Cerebellar cortex (tissue), 1 donor: Measurements from ENCODE around the gene NUS1.
"Not testable (repeated sequence)": the region's sequence is repeated elsewhere in the genome, so short reads cannot be mapped to it uniquely, and the experiment has no call there.

Source experiments
- DNase-seq: peaks from one replicate; pipeline ENCODE4 v3.0.0-alpha.2; 2015; ENCODE audit warnings: low spot score

Gene NUS1

DNA sequence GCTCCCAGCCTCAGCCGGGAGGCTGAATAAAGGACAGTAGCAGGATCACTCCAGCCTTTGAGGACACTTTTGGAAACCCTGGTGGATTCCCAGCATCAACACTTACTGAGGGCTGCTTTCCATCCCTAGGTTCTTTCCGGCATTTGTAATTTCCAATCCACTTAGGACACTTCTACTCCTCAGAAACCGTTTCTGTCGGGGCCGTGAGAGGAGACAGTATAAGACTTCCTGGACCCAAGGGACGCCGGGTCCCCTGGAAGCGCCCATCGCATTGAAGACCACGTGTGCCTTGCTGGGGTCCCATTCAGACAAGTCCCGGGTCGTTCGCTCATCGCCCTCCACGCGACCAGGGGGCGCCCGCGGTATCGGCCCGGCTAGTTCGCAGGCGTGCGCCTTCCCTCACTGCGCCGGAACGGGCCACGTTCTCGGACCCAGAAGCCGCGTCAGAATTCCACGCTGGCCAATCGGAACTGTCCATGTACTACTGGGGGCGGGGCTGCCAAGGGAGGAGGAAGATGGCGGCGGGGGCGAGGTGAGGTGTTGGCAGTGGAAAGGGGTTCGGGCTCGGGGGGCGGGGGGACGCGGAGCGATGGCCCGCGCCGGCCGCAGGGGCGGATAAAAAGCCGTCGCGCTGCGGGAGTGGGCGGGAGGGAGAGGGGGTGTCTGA, at the start of gene NUS1:
Gene NUS1 (plus strand): TSS at position 479 of the 667 bp plus-strand sequence. CDS start 202 bp downstream, outside the sequence.
- DNase-seq, result peak; percentile 98

- DNase-seq, result no peak
These were observed 47.7 kb upstream of the NUS1 start for GRCh38 chr6:117627533-117627932.

DNA sequence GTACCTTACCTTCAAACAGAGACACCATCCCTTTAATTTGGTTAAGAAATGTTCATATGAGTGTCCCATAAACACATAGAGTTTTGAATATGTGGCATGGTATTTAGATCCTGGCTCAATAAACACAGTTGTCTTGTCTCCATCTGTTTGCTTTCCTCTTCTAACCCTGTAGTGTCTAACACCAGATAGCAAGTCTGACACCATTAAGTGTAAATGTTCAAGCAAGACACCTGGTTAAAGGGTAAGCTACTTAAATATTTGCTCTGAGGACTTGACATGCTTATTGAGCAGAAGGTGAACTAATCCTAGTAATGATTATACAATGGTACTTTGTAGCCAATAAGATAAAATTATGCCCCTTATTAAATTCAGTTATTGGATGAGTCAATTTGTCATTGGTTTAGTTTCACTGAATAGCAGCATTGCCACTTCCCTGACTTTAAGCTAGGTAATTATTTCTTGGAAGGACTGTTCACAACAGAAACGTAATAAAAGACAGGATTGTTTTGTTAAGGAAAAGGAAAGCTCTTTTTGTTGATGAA, 46.1 kb upstream of the NUS1 start:
- no peak for DNase-seq

DNA sequence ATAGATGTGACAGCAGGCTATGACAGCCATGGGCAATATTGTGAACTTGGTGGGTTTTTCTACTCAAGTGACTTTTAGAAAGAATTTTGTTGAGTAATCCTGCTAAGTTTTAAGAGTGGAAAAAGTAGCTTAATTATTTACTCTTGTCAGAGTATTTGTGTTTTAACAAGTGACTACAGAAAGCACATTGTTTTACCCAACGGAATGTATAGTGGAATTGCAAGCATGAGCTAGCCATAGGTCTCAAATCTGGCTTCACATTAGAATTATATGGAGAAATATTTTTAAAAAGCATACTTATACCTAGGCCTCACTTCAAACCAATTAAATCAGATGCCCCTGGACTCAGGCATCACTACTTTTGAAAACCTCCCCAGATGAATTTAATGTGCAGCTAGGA, 37.5 kb upstream of the NUS1 start:
- no peak for DNase-seq

DNA sequence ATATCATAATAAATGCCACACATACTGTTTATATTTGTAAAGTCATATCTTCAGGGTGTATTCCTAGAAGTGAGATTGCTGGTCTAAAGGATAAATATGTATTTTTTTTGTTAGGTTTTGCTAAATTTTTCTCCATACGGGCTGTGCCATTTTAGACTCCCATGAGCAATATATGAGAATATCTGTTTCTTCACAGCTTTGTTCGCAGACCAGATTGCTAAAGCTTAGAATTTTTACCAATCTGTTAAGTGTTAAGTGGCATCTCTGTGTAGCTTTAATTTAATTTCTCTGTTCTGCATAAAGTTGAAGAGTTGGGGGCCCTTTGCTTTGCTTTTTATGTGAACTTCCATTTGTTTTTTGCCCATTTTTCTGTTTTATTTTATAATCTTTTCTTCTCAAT, 32.3 kb upstream of the NUS1 start:
- no peak for DNase-seq

DNA sequence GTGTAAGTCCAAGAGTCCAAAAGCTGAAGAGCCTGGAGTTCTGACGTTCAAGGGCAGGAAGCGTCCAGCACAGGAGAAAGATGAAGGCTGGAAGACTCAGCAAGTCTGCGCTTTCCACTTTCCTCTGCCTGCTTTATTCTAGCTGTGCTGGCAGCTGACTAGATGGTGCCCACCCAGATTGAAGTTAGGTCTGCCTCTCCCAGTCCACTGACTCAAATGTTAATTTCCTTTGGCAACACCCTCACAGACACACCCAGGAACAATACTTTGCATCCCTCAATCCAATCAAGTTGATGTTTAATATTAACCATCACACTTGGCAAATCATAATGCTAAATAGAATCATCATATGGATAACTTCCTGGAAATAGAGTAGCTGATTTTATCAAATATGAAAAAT, 23.3 kb upstream of the NUS1 start:
- not testable (repeated sequence) for DNase-seq

DNA sequence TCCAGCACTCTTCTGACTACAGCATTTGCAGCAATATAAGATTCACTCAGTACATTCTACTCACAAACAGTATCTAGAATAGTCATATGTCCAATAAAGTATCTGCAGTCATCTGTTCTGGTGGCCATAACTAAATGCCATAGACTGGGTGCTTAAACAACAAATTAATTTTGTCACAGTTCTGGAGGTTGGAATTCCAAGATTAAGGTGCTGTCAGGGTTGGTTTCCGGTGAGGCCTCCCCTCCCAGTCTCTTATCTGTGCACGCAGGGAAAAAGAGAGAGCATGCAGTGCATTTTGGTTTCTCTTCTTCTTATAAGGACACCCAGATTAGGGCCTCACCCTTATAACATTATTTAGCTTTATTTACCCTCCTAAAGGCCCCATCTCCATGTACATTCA, 21.3 kb upstream of the NUS1 start:
- DNase-seq, result no peak

GRCh38 chr6:117655380-117655779, 19.9 kb upstream of the NUS1 start:
- no peak for DNase-seq

DNA sequence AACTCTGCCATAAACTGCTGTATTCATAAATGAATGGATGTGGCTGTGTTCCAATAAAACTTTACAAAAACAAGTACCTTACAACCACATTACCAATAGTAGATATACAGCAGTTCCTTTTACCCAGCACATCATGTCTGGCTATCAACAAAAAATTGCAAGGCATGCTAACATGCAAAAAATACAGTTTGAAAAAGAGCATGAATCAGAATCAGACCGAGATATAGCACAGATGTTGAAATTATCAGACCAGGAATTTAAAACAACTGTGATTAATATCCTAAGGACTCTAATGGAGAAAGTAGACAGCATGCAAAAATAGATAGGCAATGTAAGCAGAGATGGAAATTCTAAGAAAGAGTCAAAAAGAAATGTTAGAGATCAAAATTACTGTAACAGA, 8.4 kb upstream of the NUS1 start:
- no peak for DNase-seq

GRCh38 chr6:117668736-117669135, 6.5 kb upstream of the NUS1 start:
- no peak for DNase-seq

DNA sequence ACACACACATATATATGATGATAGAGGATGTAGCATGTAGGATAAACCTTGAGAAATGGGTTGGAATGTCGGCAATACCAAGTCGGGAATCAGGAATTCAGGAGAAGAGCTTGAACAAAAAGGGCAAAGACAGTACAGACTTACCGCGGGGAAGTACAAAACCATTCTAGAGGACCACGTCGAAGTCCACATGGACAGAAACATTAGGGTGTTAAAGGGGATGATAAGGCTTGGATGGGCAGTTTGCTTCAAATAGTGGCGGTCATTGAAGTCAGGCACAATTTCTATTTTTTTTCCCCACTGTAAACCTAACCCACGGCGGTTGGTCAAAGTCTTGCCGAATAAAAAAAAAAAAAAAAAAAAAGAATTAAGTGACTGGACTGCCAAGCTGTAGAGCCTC, 766 bp upstream of the NUS1 start:
- no peak for DNase-seq

DNA sequence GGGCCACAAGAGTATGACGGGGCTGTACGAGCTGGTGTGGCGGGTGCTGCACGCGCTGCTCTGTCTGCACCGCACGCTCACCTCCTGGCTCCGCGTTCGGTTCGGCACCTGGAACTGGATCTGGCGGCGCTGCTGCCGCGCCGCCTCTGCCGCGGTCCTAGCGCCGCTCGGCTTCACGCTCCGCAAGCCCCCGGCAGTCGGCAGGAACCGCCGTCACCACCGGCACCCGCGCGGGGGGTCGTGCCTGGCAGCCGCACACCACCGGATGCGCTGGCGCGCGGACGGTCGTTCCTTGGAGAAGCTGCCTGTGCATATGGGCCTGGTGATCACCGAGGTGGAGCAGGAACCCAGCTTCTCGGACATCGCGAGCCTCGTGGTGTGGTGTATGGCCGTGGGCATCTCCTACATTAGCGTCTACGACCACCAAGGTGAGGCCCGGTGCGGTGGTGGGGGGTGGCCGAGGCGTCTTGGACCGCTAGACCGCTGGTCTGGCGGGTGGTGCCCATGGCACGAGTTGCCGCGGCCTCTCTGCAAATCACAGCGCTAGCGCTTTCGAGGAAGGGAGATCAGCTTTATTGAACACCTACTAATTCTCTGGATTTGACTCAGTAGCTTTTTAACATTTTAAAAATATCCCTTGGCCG, 511 bp downstream of the NUS1 start:
- DNase-seq, result not testable (repeated sequence)

DNA sequence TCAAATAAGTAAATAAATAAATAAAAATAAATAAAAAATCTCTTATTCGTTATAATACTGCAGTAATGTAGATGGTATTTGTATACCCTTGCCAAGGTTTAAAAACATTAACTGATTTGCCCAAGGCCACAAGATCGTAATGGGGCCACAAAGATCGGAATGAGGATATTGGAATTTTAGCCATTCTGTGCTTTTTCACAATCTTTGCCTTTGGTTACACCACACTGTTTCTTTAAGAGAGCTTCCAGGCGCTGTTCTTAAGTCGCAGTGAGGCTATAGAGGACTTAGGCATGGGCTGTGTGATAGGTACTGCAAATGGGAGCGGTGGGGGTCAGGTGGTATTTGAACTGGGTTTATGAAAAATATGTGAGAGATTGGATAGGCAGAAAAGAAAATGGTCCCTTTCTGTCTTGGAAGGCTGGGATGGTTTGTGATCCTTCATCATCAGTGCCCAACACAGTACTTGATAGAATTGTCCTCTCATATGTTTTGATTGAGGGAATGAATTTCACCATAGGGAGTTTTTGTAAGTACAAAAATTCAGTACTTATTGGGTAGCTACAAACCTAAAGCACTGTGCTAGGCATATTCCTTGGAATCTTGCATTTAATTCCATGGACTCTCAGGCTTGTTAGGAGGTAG, 1.4 kb downstream of the NUS1 start:
- no peak for DNase-seq

DNA sequence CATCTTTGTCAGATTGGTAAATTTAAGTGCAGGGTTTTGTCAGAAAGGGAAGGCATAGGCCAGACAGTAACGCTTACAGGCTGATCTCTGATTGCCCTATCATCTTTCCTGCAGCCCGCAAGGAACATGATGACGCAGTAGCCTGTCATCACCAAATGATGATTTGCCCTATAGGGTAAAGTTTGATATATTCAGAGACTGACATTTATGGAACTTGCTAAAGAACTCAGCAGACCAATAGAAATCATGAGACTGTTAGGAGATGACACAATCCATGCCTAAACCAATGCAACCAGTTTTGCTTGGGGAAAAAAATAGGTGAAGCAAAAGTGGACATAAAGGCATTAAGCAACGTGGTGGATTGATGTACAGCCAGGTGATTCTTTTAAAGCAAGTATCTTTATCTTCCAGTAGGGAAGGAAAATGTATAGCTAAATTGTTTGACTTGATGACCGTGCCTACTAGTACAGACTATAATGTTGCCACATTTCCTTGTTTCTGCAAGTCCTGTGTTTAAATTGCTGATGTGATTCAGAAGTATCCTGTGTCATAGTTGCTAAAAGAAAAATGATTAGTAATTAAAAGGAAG, 2.4 kb downstream of the NUS1 start:
- no peak for DNase-seq

GRCh38 chr6:117681162-117681741, 6.0 kb downstream of the NUS1 start:
- no peak for DNase-seq

- DNase-seq, result no peak
These were observed 9.5 kb downstream of the NUS1 start for GRCh38 chr6:117684749-117685148.

DNA sequence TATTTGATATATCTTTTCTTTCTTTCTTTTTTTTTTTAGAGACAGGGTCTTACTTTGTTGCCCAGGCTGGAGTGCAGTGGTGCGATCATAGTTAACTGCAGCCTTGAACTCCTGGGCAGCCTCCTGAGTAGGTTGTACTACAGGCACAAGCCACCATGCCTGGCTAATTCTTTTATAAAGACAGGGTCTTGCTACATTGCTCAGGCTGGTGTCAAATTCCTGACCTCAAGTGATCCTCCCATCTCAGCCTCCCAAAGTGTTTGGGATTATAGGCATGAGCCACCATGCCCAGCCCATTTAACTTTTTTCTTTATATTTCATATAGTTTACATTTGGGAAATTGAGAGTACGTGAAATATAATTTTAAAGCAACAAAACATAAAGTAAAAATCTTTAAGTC, 10.1 kb downstream of the NUS1 start:
- no peak for DNase-seq

DNA sequence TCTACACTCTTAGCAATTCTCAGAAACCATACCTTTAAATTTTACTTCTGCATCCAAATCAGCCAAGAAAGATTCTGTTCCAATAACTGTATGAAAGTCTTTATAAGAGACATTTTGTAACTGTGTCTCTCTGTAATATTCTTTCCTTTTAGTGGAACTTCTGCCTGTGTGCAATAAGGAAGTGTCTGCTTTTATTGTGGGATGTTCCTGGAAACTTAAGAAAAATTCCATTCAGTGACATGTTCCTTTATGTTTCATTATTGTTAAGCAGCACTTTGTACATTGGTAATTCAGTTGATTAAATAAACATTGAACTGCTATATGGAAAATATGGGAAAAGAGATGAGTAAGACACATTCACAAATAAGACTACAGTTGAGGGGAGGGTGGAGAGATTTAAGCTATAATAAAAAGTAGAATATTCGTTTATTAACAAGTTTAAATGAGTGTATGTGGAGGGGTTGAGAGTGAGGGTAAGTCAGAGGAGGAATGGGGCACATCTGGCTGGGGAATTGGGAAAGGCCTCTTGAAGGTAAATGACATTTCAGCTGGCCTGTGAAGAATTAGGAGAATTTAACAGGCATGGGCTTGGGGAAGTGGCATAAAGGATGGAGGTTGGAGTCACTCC, 11.9 kb downstream of the NUS1 start:
- no peak for DNase-seq

- not testable (repeated sequence) for DNase-seq
These were observed 14.3 kb downstream of the NUS1 start for GRCh38 chr6:117689584-117689983.

- DNase-seq, result no peak
These were observed 31.2 kb downstream of the NUS1 start for GRCh38 chr6:117706504-117706903.

DNA sequence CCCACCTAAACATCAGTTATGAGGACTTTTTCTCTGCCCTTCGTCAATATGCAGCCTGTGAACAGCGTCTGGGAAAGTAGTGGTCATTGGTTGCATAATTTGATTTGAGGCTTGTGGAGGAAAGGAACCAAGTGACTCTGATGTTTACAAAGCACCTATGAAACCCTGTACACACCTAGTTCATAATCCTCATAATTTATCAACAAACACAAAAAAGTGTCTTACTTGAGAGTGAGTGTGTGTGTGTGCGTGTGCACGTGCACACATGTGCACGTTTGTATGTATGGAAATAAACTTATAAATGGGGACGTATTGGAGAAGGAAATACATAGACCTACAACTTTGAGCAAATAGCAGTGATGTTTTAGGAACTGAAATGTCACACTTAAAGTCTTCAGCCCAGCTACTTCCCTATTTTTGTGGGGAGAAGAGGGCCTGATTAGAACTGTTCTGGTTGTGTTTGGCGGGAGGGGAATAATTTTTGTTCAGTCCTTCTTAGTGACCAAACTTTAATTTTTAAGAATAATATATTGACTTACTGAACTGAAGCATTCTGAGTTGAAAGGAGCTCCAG, 31.8 kb downstream of the NUS1 start:
- not testable (repeated sequence) for DNase-seq

GRCh38 chr6:117711369-117711768, 36.1 kb downstream of the NUS1 start:
- DNase-seq, result no peak
